C4-2B (cell line): ENCODE results near the gene MAP3K5.

Experiments
- H3K27ac ChIP-seq: fragments of 450-650 bp; 2 replicates; pipeline ENCODE4 v1.5.1; 2017
- ZFX ChIP-seq: fragments of 450-650 bp; IDR thresholded peaks from 2 replicates; pipeline ENCODE4 v1.6.1; 2017
- TF ChIP-seq, protein P1 (sequence below): fragments of 450-650 bp; conservative IDR thresholded peaks from 2 replicates; pipeline ENCODE4 v1.5.1; 2017; ENCODE audit warnings: mild to moderate bottlenecking

Gene MAP3K5

DNA sequence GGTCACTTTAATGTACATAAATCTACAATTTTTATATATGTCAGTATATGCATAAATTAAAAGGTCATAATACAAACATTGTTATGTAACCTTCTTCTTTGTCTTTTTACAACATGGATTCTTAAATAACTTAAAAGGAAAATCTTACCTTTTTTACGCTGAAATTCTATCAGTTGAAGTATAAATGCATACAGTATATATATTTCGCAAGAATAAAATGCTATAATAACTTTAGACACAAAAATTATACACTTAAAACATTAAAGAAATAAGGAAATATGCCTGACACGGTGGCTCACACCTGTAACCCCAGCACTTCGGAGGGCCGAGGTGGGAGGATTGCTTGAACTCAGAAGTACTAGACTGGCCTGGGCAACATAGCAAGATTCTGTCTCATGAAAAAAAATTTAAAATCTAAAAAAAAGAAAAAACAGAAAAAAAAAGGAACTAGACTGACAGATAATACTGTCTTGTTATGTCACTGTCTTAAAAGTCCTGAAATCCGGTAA is 132.2 kb downstream of the MAP3K5 start:
- no peak overlapping the region for H3K27ac ChIP-seq
- TF ChIP-seq, protein P1, sequence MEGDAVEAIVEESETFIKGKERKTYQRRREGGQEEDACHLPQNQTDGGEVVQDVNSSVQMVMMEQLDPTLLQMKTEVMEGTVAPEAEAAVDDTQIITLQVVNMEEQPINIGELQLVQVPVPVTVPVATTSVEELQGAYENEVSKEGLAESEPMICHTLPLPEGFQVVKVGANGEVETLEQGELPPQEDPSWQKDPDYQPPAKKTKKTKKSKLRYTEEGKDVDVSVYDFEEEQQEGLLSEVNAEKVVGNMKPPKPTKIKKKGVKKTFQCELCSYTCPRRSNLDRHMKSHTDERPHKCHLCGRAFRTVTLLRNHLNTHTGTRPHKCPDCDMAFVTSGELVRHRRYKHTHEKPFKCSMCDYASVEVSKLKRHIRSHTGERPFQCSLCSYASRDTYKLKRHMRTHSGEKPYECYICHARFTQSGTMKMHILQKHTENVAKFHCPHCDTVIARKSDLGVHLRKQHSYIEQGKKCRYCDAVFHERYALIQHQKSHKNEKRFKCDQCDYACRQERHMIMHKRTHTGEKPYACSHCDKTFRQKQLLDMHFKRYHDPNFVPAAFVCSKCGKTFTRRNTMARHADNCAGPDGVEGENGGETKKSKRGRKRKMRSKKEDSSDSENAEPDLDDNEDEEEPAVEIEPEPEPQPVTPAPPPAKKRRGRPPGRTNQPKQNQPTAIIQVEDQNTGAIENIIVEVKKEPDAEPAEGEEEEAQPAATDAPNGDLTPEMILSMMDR, result no peak
- TF ChIP-seq ZFX, result no peak

DNA sequence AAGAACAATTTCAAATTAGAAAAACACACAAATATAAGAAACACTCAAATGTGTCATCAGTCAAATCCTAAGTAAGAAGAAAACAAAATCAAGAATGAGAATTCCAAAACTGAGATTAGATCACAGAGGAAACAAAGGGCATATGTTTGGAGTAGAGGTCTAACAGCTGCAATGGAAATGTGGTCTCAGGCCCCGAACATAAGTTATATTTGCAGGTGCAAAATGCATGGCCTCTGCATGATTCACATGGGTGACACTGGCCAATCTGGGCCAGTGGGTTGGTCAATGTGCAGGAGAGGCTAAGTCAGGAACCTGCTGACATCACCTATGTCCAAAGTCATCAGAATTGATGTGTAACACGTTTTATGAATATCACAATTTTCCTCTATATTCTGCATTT is 133.6 kb downstream of the MAP3K5 start:
- H3K27ac ChIP-seq, result no peak overlapping the region
- no peak for TF ChIP-seq ZFX
- TF ChIP-seq, protein P1, result no peak

DNA sequence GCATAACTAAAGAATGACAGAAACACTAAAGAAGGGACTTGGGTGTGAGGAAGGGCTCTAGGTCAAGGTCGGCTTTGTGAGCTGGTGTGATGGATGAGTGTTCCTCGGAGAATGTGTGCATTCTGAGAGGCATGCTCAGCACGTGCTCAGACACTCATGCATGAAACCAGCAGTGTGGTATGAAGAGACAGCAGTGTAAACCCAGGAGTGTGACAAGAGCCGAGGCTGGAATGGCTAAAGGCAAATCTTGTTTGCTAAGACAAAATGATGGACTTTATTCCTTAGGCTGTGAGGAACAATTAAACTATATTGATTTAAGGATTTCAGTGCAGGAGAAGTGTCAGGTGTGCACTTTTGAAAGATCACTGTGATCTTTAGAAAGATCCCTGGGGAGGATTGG is 134.6 kb downstream of the MAP3K5 start:
- no peak for TF ChIP-seq ZFX
- TF ChIP-seq, protein P1, result no peak
- H3K27ac ChIP-seq, result no peak overlapping the region

DNA sequence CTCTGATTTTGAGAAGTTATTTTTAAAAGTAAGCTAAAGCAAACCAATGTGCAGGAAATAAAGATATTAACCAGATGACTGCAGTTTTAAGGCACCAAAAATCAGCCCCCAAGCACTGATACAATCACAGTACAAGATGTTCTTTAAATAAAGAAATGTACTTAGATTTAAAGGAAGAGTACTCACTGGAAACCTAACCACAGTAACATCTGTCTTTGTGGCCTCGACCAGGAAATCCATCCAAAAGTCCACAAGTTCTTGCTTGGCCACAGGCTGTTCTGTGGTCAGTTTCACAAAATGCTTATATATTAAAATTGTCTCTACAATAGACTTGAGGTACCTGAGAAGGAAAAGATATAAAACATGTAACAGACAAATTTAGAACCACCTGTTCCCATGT is 136.2 kb downstream of the MAP3K5 start:
- H3K27ac ChIP-seq, result no peak overlapping the region
- TF ChIP-seq, protein P1, result no peak
- no peak for TF ChIP-seq ZFX

DNA sequence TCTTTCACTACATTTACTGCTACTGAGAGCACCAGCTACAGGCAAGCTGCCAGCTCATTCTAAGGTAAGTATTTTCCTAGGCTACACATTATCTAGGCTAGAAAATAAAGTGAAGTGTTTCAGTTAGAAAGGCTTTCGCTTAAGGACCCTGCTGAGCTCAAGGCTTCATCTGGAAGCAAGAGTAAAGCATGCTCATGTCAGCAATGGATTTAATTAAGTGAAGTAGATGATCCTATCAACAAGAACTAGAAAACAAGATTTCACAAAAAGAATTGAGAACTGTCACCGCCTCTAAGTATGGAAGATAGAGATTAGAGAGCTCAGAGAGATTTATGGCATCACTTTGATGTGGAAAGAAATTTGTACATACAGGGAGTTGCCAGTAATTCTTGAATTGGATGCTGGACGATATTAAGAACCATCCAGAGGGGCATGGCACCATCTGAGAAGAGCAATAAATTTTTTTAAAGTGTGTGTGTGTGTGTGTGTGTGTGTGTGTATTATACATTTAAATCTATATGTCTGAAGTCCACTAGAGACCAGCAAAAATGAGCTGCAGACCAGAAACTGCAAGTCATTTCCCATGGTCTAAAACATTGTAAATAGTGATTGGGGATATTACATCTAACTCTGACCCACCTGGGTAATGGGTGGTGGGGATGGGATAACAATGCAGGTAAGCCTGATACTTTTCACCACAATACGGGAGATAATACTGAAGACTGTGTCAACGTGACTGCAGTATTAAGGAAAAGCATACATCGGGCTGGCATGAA is 136.8 kb downstream of the MAP3K5 start:
- no peak overlapping the region for H3K27ac ChIP-seq
- TF ChIP-seq, protein P1, result no peak
- no peak for TF ChIP-seq ZFX

DNA sequence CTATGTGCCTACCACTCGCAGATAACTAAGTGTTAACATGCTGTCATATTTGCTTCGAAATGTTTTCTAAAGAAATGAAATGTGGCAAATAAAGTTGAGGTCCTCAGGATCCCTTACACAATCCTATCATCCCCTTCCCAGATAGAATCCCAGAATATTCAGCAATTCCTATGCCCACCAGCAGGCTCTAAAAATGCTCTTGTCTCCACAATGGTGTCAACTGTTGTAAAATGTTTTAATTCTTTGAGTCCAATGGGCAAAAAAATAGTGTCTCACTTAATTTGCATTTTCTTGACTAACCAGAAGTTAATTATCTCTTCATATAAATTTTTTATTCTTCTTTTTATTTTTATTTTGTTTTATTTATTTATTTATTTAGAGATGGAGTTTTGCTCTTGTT is 138.2 kb downstream of the MAP3K5 start:
- H3K27ac ChIP-seq, result no peak overlapping the region
- TF ChIP-seq, protein P1, result no peak; the same call in 1 of the 2 replicates
- no peak for TF ChIP-seq ZFX

DNA sequence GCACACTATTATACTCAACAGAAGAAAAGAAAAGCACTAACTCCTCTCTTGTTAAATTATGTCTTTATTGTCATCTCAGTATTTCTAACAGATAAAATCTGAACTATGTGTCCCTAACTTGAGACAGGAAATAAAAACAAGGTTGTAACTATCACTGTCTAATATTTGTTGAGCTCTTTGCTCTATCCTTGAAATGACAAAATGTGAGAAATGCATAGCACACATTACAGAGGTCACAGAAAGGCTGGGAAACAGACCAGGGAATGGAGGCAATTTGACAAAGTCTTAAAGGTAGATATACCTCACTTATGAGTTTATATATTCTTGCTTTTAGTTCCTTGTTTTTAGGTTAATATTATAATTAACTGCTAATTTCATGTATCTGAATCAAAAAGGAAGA is 139.6 kb downstream of the MAP3K5 start:
- TF ChIP-seq, protein P1, result no peak
- TF ChIP-seq ZFX, result no peak
- no peak overlapping the region for H3K27ac ChIP-seq
